Loucy (cell line): ENCODE data around the gene PYROXD2.

Experiments used
- H2AFZ ChIP-seq: fragments of 200-600 bp; sonication (generic); 2 replicates; pipeline ENCODE4 v1.6.0; 2016; ENCODE audit warnings: antibody characterized with exemption, mild to moderate bottlenecking, low read length, moderate library complexity
- H3F3A ChIP-seq: fragments of 200-600 bp; 2 replicates; pipeline ENCODE4 v1.6.0; 2016; ENCODE audit warnings: antibody characterized with exemption, low read depth, mild to moderate bottlenecking
- H3K27me3 ChIP-seq: fragments of 200-600 bp; sonication (generic); 2 replicates; pipeline ENCODE4 v1.6.1; 2014; ENCODE audit warnings: low read length, mild to moderate bottlenecking; ENCODE audit not compliant: insufficient read depth, poor library complexity, severe bottlenecking
- H3K36me3 ChIP-seq: fragments of 200-600 bp; sonication (generic); 2 replicates; pipeline ENCODE4 v1.6.1; 2016; ENCODE audit warnings: low read length; ENCODE audit not compliant: insufficient read depth
- H3K4me1 ChIP-seq: fragments of 200-600 bp; sonication (generic); 2 replicates; pipeline ENCODE4 v1.5.1; 2014; ENCODE audit warnings: low read length, mild to moderate bottlenecking; ENCODE audit not compliant: insufficient read depth, poor library complexity, severe bottlenecking
- H3K4me2 ChIP-seq: fragments of 200-600 bp; sonication (generic); 2 replicates; pipeline ENCODE4 v1.6.0; 2014; ENCODE audit warnings: antibody characterized with exemption, low read length, low read depth, mild to moderate bottlenecking; ENCODE audit not compliant: poor library complexity, severe bottlenecking
- H3K4me3 ChIP-seq: fragments of 200-600 bp; sonication (generic); 2 replicates; pipeline ENCODE4 v1.5.1; 2014; ENCODE audit warnings: low read length, mild to moderate bottlenecking, mixed read lengths; ENCODE audit not compliant: poor library complexity, severe bottlenecking
- H3K79me2 ChIP-seq: fragments of 200-600 bp; sonication (generic); 2 replicates; pipeline ENCODE4 v1.6.1; 2014; ENCODE audit warnings: low read length; ENCODE audit not compliant: insufficient read depth
- H3K9ac ChIP-seq: fragments of 200-600 bp; sonication (generic); 2 replicates; pipeline ENCODE4 v1.6.0; 2014; ENCODE audit warnings: mild to moderate bottlenecking, low read depth, low read length, moderate library complexity; ENCODE audit not compliant: poor library complexity, severe bottlenecking
- H3K9me2 ChIP-seq: fragments of 200-600 bp; sonication (generic); replicated peaks from 2 replicates; pipeline ENCODE4 v1.6.1; 2016; ENCODE audit warnings: low read depth, low read length, mixed read lengths
- H3K9me3 ChIP-seq: fragments of 200-600 bp; sonication (generic); 2 replicates; pipeline ENCODE4 v1.6.1; 2014; ENCODE audit warnings: mild to moderate bottlenecking, antibody characterized with exemption, low read length, low read depth; ENCODE audit not compliant: insufficient read depth
- H4K20me1 ChIP-seq: fragments of 200-600 bp; sonication (generic); 2 replicates; pipeline ENCODE4 v1.6.0; 2014; ENCODE audit warnings: antibody characterized with exemption, low read length, mild to moderate bottlenecking; ENCODE audit not compliant: insufficient read depth, poor library complexity, severe bottlenecking
- CTCF ChIP-seq: fragments of 200-600 bp; sonication (generic); conservative IDR thresholded peaks from 2 replicates; pipeline ENCODE4 v1.5.1; 2014; ENCODE audit warnings: mild to moderate bottlenecking, antibody characterized with exemption, low read length
- EZH2phosphoT487 ChIP-seq: fragments of 200-600 bp; IDR thresholded peaks from 2 replicates; pipeline ENCODE4 v1.6.1; 2018; ENCODE audit warnings: antibody characterized with exemption, mild to moderate bottlenecking, moderate library complexity, borderline replicate concordance

PYROXD2 gene

GRCh38 chr10:98340261-98340939 is 74.6 kb downstream of the PYROXD2 start:
- no peak overlapping the region for H3K9ac ChIP-seq
- H3K79me2 ChIP-seq: no peaks in the 10 kb centered on the region
- H2AFZ ChIP-seq: no peak overlapping the region
- no peaks in the 10 kb centered on the region for H3F3A ChIP-seq
- no peak overlapping the region for H3K4me2 ChIP-seq
- H3K4me1 ChIP-seq: no peaks in the 10 kb centered on the region
- no peaks in the 10 kb centered on the region for H3K9me2 ChIP-seq
- no peak overlapping the region for H3K4me3 ChIP-seq
- H4K20me1 ChIP-seq: no peaks in the 10 kb centered on the region
- no peak for TF ChIP-seq EZH2phosphoT487
- TF ChIP-seq CTCF: no peak
- H3K9me3 ChIP-seq: no peaks in the 10 kb centered on the region
- H3K27me3 ChIP-seq: no peaks in the 10 kb centered on the region
- H3K36me3 ChIP-seq: no peaks in the 10 kb centered on the region

- Histone ChIP-seq H3K36me3 (no peaks in the 10 kb centered on the region), H3K79me2 (no peaks in the 10 kb centered on the region), H3K4me3 (no peak overlapping the region), H4K20me1 (no peaks in the 10 kb centered on the region), H3K9ac (no peak overlapping the region), H3K9me3 (no peaks in the 10 kb centered on the region), H3K4me2 (no peak overlapping the region), H3K9me2 (no peaks in the 10 kb centered on the region), H3K27me3 (no peaks in the 10 kb centered on the region), H2AFZ (no peak overlapping the region), H3K4me1 (no peaks in the 10 kb centered on the region), H3F3A (no peaks in the 10 kb centered on the region)
- TF ChIP-seq EZH2phosphoT487 (no peak), CTCF (no peak)
Measured at GRCh38 chr10:98339799-98340198, 75.2 kb downstream of the PYROXD2 start.

GRCh38 chr10:98338896-98339295 is 76.1 kb downstream of the PYROXD2 start:
- no peak overlapping the region for H2AFZ ChIP-seq
- H3K4me3 ChIP-seq: no peak overlapping the region
- H4K20me1 ChIP-seq: no peaks in the 10 kb centered on the region
- no peaks in the 10 kb centered on the region for H3K9me3 ChIP-seq
- no peaks in the 10 kb centered on the region for H3K9me2 ChIP-seq
- H3K4me1 ChIP-seq: no peaks in the 10 kb centered on the region
- H3K27me3 ChIP-seq: no peaks in the 10 kb centered on the region
- H3K4me2 ChIP-seq: no peak overlapping the region
- H3K36me3 ChIP-seq: no peaks in the 10 kb centered on the region
- TF ChIP-seq CTCF: no peak
- TF ChIP-seq EZH2phosphoT487: no peak
- H3K9ac ChIP-seq: no peak overlapping the region
- no peaks in the 10 kb centered on the region for H3F3A ChIP-seq
- H3K79me2 ChIP-seq: no peaks in the 10 kb centered on the region
